Fibroblast of skin of left biceps (primary cell): ENCODE data around the gene SLC8A3.

Source experiments
- DNase-seq, 2 experiments: peaks; one replicate each; pipeline ENCODE4 v3.0.0-alpha.2; 2013; ENCODE audit warnings: low read depth in 2 of 2

The SLC8A3 gene

GRCh38 chr14:70067810-70068209 lies 120.9 kb downstream of the SLC8A3 start:
- no peak for DNase-seq

GRCh38 chr14:70064136-70064865 lies 124.5 kb downstream of the SLC8A3 start:
- no peak for DNase-seq

GRCh38 chr14:70061108-70061507 lies 127.6 kb downstream of the SLC8A3 start:
- no peak for DNase-seq

- no peak for DNase-seq
Observed at GRCh38 chr14:70059545-70059944, 129.2 kb downstream of the SLC8A3 start.

GRCh38 chr14:70057519-70058136 lies 131.1 kb downstream of the SLC8A3 start:
- no peak for DNase-seq

- no peak for DNase-seq
Observed at GRCh38 chr14:70052990-70053389, 135.8 kb downstream of the SLC8A3 start.

GRCh38 chr14:70050136-70050535 lies 138.6 kb downstream of the SLC8A3 start:
- DNase-seq = no peak

- no peak for DNase-seq
Observed at GRCh38 chr14:70049605-70050004, 139.1 kb downstream of the SLC8A3 start.

GRCh38 chr14:70048313-70048654 lies 140.5 kb downstream of the SLC8A3 start:
- no peak for DNase-seq

- DNase-seq = no peak
Observed at GRCh38 chr14:70047598-70048312, 141.0 kb downstream of the SLC8A3 start.

- DNase-seq = no peak
Observed at GRCh38 chr14:70045844-70046535, 142.8 kb downstream of the SLC8A3 start.

- DNase-seq = no peak
Observed at GRCh38 chr14:70045310-70045709, 143.4 kb downstream of the SLC8A3 start.

- no peak for DNase-seq
Observed at GRCh38 chr14:70043001-70043400, 145.8 kb downstream of the SLC8A3 start.

- DNase-seq = no peak
Observed at GRCh38 chr14:70036665-70037064, 152.1 kb downstream of the SLC8A3 start.

- DNase-seq = no peak
Observed at GRCh38 chr14:70034257-70034656, 154.5 kb downstream of the SLC8A3 start.

GRCh38 chr14:70033561-70033960 lies 155.2 kb downstream of the SLC8A3 start:
- DNase-seq = no peak

GRCh38 chr14:70033116-70033515 lies 155.6 kb downstream of the SLC8A3 start:
- no peak for DNase-seq

- no peak for DNase-seq
Observed at GRCh38 chr14:70032447-70032846, 156.3 kb downstream of the SLC8A3 start.

- no peak for DNase-seq
Observed at GRCh38 chr14:70032016-70032415, 156.7 kb downstream of the SLC8A3 start.

- no peak for DNase-seq
Observed at GRCh38 chr14:70029296-70030132, 159.2 kb downstream of the SLC8A3 start.

- no peak for DNase-seq
Observed at GRCh38 chr14:70027785-70028428, 160.8 kb downstream of the SLC8A3 start.
